GM12865 (cell line): ENCODE data around the gene USP3.
A peak's percentile ranks its signal among the peaks of the same experiment; 100 is the strongest.

Experiments used
- DNase-seq: peaks from one replicate; pipeline ENCODE4 v3.0.0; 2010; ENCODE audit warnings: low read depth
- H3K4me3 ChIP-seq: 2 replicates; pipeline ENCODE4 v1.5.1; 2011; ENCODE audit warnings: mild to moderate bottlenecking, low read depth, low read length, control low read depth
- CTCF ChIP-seq: IDR thresholded peaks from 2 replicates; pipeline ENCODE4 v1.5.1; 2011; ENCODE audit warnings: low read length, control low read depth, low read depth, inconsistent platforms; ENCODE audit not compliant: insufficient read depth; ENCODE audit errors: missing control alignments

USP3 gene

DNA sequence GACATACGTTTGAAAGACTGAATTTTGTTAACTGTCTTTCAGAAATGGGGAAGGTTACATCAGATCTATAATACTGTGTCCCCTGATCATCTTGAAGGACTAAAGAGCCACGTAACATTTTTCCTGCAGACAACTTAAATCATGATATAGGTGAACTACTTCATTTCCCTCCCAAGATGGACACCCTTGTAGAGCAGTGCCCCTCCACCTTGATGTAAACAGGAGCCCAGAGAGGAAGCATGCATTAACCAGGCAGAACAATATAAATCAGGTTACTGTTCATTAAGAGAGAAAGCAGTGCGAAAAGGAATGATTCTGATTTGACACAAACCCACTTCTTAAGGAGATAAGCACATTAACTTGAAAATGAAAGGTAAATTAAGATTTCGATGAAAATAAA is 36.1 kb downstream of the USP3 start:
- no peak for DNase-seq
- TF ChIP-seq CTCF: no peak
- H3K4me3 ChIP-seq: no peak overlapping the region

- H3K4me3 ChIP-seq: peak overlapping the region; percentile 13; the same call in 1 of the 2 replicates
- no peak for TF ChIP-seq CTCF
- peak; percentile 25 for DNase-seq
Measured at GRCh38 chr15:63544258-63545026, 40.0 kb downstream of the USP3 start.

GRCh38 chr15:63545520-63545919 is 41.1 kb downstream of the USP3 start:
- TF ChIP-seq CTCF: no peak
- H3K4me3 ChIP-seq: no peak overlapping the region
- DNase-seq: no peak

GRCh38 chr15:63551400-63551799 is 47.0 kb downstream of the USP3 start:
- TF ChIP-seq CTCF: no peak
- DNase-seq: no peak
- H3K4me3 ChIP-seq: no peak overlapping the region

- no peak for TF ChIP-seq CTCF
- no peak for DNase-seq
- H3K4me3 ChIP-seq: no peak overlapping the region
Measured at GRCh38 chr15:63553388-63553791, 49.0 kb downstream of the USP3 start.

DNA sequence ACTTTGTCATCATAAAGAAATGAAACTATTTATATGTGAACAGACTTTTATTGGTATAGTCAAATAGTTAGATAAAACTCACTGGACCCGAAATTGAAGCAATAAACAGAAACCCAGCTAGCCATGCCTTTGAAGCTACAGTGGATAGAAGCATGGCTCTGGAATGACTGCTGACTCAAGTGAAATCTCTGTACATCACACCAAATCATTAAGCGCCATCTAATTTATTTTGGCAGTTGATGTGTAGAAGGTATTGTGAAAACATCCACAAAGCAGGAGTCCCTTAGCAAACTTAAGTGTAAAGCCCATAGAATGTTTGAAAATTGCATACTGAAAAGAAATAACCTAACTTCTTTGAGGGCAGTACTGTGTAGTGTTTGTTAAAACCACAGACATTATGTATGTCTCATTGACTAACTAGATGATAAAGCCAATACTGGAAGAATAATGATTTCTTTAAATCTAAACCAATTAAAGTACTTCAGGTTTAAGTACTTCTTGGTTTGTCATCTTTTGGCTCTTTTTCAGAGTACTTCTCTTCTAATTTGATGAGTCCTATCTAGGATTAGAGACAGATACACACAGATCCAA is 50.0 kb downstream of the USP3 start:
- no peak for DNase-seq
- H3K4me3 ChIP-seq: no peak overlapping the region
- no peak for TF ChIP-seq CTCF
